Lung microvascular endothelial cell (primary cell): ENCODE data around the gene EPHA2. TPM values are rescaled to one million over a fixed set of nuclear protein-coding genes. Genes with fewer than 3 reads are reported as not detected.

Experiments used
- DNase-seq, 2 donors: peaks; one replicate each; pipeline versions ENCODE4 v3.0.0 to v3.0.0-alpha.2; 2010; ENCODE audit warnings: low read depth in 2 of 2
- total RNA-seq: library from RNA; depleted of rRNA; stranded (reverse); fragments of >200 nt; gene quantifications from 2 replicates; pipeline ENCODE4 v1.2.1, GENCODE V29; 2014

EPHA2 gene
- total RNA-seq, 1 donor from 2014 or later = 122 TPM

GRCh38 chr1:16135501-16135900 lies 20.4 kb downstream of the EPHA2 start:
- no peak for DNase-seq

GRCh38 chr1:16134906-16135305 lies 21.0 kb downstream of the EPHA2 start:
- DNase-seq = no peak

DNA sequence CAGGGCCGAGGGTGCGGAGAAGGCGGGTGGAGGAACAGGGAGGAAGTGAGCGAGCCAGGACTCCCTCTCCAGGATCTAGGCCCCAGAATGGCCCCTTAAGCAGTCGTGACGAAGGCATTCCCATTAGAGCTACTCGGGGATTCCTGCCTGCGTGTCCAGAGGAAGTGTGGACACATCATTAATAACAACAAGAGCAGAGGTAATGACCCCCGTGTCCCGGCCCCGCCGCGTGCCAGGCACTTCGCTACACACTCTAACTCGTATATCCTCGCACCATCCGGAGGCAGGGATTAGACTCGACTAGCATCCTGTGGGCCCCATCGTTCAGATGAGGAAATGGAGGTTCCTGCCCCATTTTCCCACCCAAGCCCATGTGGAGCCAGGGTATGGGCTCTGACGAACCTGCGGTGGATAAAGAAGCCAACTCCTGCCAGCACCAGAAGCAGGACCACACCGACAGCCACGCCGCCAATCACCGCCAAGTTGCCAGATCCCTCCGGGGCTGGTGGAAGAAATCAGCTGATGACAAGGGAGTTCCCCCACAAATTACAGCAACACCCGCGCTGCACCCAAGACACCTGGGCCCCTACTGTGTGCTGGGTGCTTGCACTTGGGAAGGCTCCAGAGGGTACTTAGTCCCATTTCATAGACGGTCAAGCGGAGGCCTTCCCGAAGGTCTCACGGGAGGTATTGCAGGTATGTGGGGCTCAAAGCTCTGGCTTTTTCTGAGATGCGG lies 21.6 kb downstream of the EPHA2 start:
- peak in 1 of 2 donors; percentile 85 for DNase-seq

GRCh38 chr1:16133007-16133961 lies 22.6 kb downstream of the EPHA2 start:
- peak in 1 of 2 donors; percentile 9 for DNase-seq

- DNase-seq = no peak
Measured at GRCh38 chr1:16132325-16132785, 23.5 kb downstream of the EPHA2 start.

DNA sequence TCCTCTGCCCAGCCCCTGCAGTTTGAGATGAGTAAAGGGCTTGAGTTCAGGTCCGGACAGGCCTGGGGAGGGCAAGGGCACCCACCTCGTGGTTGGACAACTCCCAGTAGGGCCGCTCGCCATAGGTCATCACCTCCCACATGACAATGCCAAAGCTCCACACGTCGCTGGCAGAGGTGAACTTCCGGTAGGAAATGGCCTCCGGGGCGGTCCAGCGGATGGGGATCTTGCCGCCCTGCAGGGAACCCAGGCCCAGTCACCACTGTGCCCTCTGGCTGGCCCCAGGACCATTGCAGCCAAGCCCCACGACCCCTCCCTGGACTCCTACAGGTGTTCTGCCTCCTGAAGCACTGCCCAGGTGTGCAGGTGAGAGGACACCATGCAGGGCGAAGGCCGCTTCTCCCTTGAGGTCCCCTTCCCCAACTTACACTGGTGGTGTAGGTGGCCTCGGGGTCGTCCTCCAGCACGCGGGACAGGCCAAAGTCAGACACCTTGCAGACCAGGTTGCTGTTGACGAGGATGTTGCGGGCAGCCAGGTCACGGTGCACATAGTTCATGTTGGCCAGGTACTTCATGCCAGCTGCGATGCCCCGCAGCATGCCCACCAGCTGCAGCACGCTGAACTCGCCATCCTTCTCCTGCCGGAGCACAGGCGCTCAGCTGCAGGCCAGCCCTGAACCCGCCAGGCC lies 24.1 kb downstream of the EPHA2 start:
- DNase-seq = peak; percentile 26 to 71

GRCh38 chr1:16130827-16131226 lies 25.0 kb downstream of the EPHA2 start:
- DNase-seq = no peak

GRCh38 chr1:16129921-16130543 lies 25.8 kb downstream of the EPHA2 start:
- DNase-seq = no peak

DNA sequence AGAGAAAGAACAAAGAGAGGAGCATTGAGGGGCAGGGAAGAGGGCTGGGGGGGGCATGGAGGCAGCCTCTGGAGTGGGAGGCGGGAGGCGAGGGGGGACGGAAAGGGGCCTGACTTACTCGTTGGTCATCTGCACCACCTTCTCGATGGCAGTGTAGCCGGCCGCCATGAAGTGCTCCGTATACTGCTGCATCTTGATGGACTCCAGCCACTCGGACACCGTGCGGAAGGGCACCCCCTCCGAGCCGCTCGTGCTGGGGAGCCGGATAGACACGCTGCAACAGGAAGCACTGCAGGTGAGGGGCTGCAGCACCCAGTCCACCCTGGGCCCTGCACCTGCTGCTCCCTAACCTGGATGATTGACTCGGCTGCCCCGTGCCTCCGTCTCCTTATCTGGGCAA lies 26.6 kb downstream of the EPHA2 start:
- DNase-seq = no peak

GRCh38 chr1:16128338-16128741 lies 27.5 kb downstream of the EPHA2 start:
- DNase-seq = no peak

GRCh38 chr1:16127676-16128337 lies 28.1 kb downstream of the EPHA2 start:
- DNase-seq = no peak

- no peak for DNase-seq
Measured at GRCh38 chr1:16126743-16127515, 28.9 kb downstream of the EPHA2 start.

DNA sequence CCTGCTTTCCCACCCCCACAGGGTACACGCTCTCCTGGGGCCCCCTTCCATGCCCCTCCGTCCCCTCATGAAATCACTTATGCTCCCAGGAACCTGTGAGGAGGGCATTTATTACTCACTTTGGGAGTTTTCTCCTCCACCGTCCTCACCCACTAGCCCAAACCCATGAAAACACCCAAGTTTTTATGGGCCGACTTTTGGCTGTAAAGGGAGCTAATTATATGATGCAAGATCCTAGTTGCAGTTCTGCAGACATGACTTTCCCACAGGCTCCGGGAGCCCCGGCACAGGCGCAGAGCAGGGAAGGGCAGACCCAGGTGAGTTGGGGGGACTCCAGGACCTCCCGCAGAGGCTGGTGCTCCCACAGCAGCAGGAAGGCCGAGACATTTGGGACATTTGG lies 29.7 kb downstream of the EPHA2 start:
- DNase-seq = no peak

DNA sequence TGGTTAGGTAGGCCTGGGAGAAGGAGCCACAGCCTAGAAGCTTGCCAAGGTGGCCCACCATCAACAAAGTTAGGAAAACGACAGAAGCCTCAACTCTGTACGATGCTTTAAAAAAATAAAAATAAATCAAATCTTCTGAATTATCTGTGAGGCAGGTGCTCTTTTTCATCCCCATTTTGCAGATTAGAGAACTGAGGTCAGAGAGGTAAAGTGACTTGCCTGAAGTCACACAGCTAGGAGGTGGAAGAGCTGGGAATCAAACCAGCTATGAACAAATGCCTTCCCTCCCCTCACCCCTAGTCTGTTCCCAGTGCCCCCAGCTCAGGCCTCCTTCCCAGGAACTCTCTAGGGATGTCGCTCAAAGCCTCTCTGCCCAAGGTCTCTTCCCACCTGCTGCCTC lies 30.4 kb downstream of the EPHA2 start:
- DNase-seq = no peak

- DNase-seq = no peak
Measured at GRCh38 chr1:16125088-16125470, 30.8 kb downstream of the EPHA2 start.

DNA sequence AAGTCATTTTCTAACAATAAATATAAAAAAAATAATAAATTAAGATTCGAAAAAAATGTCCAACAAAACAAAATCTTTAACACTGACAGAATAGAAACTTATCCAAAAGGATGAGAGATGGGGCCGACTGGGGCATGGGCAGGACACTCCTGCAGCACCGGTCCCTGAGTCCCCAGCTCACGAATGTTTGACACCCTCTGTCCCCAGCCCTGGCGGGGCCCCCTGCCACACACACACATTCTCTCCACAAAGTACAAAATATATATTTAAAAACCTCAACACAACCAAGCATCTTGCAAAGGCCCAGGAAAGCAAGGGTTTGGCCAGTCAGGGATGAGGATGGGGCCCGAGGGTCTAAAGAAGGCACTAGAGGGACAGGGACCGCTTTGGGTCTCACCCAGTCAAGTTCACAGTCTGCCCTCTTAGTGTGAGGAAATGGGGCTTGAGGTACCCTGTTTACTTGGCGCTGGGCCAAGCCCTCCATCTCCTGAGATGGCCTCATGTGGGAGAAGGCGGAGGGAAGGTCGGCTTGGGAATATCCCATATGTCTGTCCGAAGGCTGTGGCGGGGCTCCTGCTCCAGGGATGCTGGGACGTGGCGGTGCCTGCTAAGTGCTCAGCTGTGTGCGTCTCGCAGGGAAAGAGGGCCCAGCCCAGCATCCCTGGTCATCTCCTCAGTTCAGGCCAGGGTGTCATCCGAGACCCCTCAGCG lies 31.3 kb downstream of the EPHA2 start:
- no peak for DNase-seq

DNA sequence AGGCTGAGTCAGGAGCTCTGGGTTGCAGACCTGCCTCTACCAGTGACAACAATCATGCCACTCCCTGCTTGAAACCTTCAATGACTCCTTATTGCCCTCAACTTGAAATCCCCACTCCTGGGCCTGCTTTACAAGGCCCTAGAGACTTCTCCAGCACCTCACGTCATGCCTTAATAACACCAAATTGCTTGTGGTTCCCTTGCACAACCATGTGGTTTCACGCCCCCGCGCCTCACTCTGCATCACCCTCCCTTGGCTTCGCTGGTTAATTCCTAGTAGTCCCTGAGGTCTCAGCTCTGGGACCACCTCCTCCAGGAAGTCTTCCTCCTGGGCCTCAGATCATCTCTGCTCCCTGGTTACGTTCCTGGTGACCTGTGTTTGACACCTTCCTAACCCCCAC lies 33.0 kb downstream of the EPHA2 start:
- DNase-seq = no peak

DNA sequence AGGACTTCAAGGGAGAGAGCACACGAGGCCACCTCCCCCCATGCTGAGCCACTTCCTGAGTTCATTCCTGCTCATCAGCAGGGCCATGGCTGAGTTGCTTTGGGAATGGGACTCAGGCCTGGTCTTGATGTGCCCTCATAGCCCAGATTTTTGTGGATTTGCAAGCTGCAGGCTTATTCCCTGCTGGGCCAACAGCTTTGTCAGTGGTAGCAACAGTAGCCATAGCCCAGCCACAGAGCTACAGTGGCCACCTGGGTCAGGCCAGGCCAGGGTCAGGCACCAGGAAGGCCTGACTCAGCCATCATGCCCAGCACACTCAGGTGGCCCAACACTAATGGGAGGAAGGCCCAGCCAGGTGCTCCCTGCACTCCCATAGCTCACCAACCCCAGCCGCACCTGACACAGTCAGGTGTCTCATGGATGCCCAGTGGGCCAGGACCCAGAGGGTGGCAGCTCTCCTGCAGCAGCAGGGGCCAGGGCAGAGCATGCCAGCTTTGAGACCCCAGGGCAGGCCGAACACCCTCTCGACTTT lies 33.5 kb downstream of the EPHA2 start:
- peak in 1 of 2 donors; percentile 39 for DNase-seq

GRCh38 chr1:16120940-16121410 lies 34.9 kb downstream of the EPHA2 start:
- no peak for DNase-seq
